SH-SY5Y (cell line): ENCODE data around the gene EHMT2.

Source experiments
- GATA2 ChIP-seq: IDR thresholded peaks from 2 replicates; pipeline ENCODE4 v1.6.1; 2011; ENCODE audit warnings: mild to moderate bottlenecking, low read depth, low read length
- GATA3 ChIP-seq: IDR thresholded peaks from 2 replicates; pipeline ENCODE4 v1.6.1; 2011; ENCODE audit warnings: low read depth, mild to moderate bottlenecking, low read length, moderate library complexity

DNA sequence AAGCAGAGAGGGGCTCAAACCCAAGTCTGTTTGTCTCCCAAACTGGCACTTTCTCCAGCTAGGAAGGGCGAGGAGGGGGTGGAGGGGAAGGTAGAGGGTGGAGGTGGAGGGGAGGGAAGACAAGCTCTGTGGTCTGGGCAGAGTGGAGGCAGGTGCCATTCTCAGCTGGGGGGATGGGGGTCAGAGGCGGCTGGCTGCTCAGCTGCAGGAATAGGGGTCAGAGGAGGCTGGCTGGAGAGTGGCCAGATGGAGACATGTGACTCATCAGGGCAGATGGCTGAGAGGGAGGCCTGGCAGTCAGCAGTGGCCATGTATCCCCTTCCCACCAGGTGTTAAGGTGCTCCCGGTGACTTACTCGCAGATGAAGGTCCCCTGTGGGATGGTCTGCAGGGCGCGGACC, 15.2 kb downstream of the EHMT2 start:
- TF ChIP-seq GATA2 (no peak), GATA3 (no peak)
